ENCODE results near the gene PPP1R1C.

The PPP1R1C gene

DNA sequence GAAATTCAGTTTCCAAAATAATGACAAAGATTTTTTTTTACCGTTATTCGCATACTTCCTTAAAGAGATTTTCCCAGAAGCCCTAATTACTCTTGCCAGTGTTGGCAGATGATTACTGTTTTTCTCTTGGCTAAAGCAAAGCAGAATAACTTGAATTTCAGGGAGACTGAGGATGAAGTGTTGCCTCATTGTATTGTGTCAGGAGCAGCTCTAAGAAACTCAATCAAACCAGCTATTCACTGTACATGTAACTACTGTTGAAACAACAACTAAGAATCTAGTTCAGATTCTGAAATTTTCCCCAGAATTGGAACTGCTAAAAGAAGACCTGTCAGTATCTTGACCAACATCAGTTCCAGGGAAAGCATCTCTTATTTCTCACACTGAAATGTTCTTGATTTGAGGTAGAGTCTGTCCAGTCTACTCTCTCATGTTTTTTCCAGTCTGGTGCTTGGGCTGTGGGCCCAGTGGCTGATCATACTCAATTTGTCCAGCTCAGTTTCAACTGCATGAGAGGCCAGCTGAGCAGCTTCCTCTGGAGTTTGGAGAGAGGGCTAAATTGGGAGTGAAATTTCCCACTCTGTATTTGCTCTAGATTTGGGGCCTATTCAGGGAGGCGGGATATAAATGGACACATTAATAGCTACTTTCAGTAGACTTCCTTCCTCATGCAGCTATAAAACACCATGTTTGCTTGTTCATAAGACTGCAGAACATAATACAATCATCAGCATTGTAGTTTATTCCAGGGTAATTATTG lies 78.5 kb downstream of the PPP1R1C start:
- no peak overlapping the region for H3K4me3 Mint-ChIP-seq
- H3K9me3 Mint-ChIP-seq = no peaks in the 10 kb centered on the region
- no peak overlapping the region for H3K27ac Mint-ChIP-seq
- no peaks in the 10 kb centered on the region for H3K4me1 Mint-ChIP-seq
- H3K27me3 Mint-ChIP-seq = no peaks in the 10 kb centered on the region
- H3K36me3 Mint-ChIP-seq = no peaks in the 10 kb centered on the region

DNA sequence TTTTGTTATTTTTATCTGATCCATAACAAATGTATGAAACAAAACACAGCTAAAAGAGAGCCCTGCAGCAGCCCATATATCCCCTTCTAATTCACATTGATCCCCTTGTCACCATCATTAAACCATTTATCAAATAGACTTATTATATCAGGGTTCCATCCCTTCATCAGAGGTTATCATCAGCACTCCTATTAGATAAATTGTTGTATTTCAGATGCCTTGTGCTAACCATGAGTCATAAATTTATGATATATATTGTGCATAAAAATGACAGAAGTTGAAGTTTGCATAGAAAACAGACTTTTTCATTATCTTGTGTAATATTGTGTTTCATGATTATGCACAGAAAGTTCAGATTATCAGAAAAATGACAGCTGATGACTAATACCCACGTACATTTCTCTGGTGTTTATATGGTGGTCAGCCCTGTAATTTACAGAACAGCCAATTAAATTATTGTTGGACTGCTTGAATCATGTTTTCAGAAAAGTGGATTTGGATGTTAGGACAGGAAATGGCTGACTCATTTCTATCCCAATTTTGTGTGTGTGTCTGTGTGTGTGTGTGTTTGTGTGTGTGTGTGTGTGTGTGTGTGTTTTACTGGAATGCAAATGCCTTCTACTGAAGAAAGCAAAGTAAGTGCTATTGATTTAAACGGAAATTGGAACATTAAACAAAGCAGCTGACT lies 80.9 kb downstream of the PPP1R1C start:
- no peak overlapping the region for H3K4me3 Mint-ChIP-seq
- H3K27ac Mint-ChIP-seq = no peak overlapping the region
- H3K36me3 Mint-ChIP-seq = no peaks in the 10 kb centered on the region
- H3K4me1 Mint-ChIP-seq = no peaks in the 10 kb centered on the region
- H3K27me3 Mint-ChIP-seq = peaks cover 5% of the 10 kb centered on the region
- no peaks in the 10 kb centered on the region for H3K9me3 Mint-ChIP-seq

DNA sequence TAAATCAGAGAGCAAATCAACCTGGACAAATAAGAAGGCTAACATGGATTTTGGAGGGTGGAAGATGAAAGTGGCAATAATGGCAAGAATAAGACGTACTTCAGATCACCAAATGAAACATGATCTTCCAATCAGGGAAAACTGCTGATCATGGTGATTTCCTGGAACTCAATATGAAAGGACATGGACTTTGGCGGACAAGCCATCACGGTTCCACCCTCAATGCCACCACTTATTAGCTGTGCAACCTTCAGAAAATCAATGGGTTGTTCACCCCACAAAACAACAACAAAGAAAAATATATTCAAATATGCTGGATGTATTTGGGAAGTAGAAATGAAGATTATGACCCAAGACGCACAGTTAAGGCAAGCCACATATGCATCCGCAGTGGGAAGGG lies 81.7 kb downstream of the PPP1R1C start:
- no peaks in the 10 kb centered on the region for H3K9me3 Mint-ChIP-seq
- no peaks in the 10 kb centered on the region for H3K4me1 Mint-ChIP-seq
- H3K36me3 Mint-ChIP-seq = no peaks in the 10 kb centered on the region
- H3K4me3 Mint-ChIP-seq = no peak overlapping the region
- peaks cover 5% of the 10 kb centered on the region for H3K27me3 Mint-ChIP-seq
- H3K27ac Mint-ChIP-seq = no peak overlapping the region

DNA sequence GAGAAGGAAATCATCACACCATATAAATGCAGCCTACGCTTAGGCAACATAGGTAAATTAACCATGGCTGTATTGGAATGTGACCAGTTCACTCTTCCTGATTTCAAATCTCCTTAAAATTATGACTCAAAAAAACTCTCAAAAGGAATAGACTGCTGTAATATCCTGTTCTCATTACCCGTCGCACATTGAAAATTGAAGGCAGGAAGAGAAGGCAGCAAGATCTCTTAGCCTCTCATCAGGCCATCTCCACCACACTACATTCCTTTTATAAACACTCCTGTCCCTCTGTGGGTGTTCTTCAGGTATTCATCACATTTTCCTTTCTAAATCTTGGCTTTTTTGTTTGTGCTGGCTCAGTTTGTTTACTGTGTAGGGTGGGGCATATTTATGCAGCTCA lies 83.2 kb downstream of the PPP1R1C start:
- no peak overlapping the region for H3K4me3 Mint-ChIP-seq
- peaks cover 5% of the 10 kb centered on the region for H3K27me3 Mint-ChIP-seq
- H3K9me3 Mint-ChIP-seq = no peaks in the 10 kb centered on the region

DNA sequence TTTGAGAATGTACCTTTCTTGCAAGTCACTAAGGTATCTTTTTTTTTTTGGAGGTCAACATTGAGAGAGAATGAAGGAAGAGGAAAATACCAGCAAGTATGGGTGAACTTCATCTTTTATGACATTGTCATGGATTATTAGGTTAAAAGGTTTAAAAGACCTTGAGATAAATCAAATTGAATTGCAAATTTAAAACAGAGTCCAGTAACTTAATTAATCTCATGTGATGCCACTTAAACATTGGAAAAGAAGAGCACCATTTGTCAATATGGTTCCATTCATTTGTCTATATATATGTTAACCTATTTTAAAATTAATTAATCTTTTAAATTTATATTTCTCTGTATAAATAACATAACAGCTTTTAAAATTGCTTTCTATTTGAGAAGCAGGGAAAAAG lies 83.8 kb downstream of the PPP1R1C start:
- no peaks in the 10 kb centered on the region for H3K4me1 Mint-ChIP-seq
- H3K9me3 Mint-ChIP-seq = no peaks in the 10 kb centered on the region
- H3K27me3 Mint-ChIP-seq = peaks cover 5% of the 10 kb centered on the region
- no peaks in the 10 kb centered on the region for H3K36me3 Mint-ChIP-seq
- H3K27ac Mint-ChIP-seq = no peak overlapping the region
- H3K4me3 Mint-ChIP-seq = no peak overlapping the region

More for the DNA sequence above, 83.2 kb downstream of the PPP1R1C start:
- Mint-ChIP-seq H3K27ac (no peak overlapping the region), H3K36me3 (no peaks in the 10 kb centered on the region), H3K4me1 (no peaks in the 10 kb centered on the region)

DNA sequence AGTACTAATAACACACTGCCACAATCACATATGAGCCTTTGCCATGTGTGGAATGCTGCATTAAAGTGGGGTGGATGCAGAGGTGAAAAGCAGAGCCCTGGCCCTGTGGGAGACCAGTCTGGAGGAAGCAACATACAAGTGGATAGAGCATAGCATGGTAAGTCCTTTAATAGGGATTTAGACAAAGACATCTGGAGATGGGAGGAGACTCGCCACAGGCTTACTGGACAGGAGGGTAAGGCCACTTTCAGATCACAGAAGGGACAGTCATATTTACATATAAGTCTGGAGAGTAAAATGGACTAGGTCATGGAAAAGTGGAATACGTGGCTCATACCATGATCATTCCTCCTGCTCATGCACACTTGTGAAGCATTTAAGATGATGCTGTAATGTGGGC lies 84.3 kb downstream of the PPP1R1C start:
- no peaks in the 10 kb centered on the region for H3K36me3 Mint-ChIP-seq
- peaks cover 5% of the 10 kb centered on the region for H3K27me3 Mint-ChIP-seq
- H3K27ac Mint-ChIP-seq = no peak overlapping the region
- H3K4me3 Mint-ChIP-seq = no peak overlapping the region
- no peaks in the 10 kb centered on the region for H3K9me3 Mint-ChIP-seq
- no peaks in the 10 kb centered on the region for H3K4me1 Mint-ChIP-seq

DNA sequence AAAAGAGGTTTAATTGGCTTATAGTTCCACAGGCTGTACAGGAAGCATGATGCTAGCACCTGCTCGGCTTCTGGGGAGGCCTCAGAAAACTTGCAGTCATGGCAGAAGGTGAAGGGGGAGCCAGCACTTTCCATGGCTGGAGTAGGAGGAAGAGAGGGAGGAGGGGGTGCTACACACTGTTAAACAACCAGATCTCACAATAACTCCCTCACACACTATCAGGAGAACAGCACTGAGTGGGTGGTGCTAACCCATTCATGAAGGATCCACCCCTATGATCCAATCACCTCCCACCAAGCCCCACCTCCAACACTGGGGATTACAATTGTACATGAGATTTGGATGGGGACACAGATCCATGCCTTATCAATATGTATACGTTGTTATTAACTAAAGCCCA lies 85.1 kb downstream of the PPP1R1C start:
- Mint-ChIP-seq H3K36me3 (no peaks in the 10 kb centered on the region), H3K27ac (no peak overlapping the region), H3K4me3 (no peak overlapping the region), H3K4me1 (no peaks in the 10 kb centered on the region), H3K9me3 (no peaks in the 10 kb centered on the region), H3K27me3 (peaks cover 7% of the 10 kb centered on the region)

DNA sequence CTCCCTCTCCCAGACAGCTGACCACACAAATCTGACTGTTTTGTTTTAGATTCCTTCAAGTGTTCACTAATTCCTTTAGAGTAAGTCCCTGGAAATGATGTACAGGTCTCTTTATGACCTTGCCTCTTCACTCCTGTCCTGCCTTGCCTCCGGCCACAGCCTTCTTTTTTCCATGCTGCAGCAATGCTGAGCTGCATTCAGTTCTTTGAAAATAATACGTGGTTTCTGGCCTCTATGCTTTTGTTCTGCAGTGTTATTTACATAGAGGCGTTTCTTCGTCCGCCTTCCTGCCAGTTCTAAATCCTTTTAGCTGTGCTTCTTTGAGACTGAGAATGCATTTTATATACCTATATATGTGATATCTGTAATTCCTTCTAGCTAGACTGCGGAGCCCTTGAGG lies 87.2 kb downstream of the PPP1R1C start:
- no peaks in the 10 kb centered on the region for H3K4me1 Mint-ChIP-seq
- no peaks in the 10 kb centered on the region for H3K9me3 Mint-ChIP-seq
- peaks cover 7% of the 10 kb centered on the region for H3K27me3 Mint-ChIP-seq
- no peaks in the 10 kb centered on the region for H3K36me3 Mint-ChIP-seq
- no peak overlapping the region for H3K27ac Mint-ChIP-seq
- H3K4me3 Mint-ChIP-seq = no peak overlapping the region

DNA sequence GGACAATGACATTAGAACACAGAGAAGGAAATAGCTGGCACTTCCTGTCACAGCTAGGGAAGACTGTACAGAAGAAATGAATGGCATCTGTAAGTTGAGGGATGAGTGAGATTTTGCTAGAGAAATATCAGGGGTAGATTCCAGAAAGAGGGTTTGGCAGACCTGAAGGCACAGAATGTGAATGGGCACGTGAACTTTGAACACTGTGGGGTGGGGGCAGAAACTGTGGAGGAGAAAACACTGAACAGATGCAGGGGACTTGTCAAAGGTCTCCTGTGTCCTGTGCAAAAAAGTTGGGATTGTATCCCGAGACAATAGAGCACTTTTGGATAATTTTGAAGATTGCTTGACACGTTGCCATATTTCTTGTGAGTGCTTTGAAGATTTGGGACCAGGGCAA lies 88.0 kb downstream of the PPP1R1C start:
- no peak overlapping the region for H3K27ac Mint-ChIP-seq
- H3K9me3 Mint-ChIP-seq = no peaks in the 10 kb centered on the region
- H3K4me1 Mint-ChIP-seq = no peaks in the 10 kb centered on the region
- no peak overlapping the region for H3K4me3 Mint-ChIP-seq
- no peaks in the 10 kb centered on the region for H3K36me3 Mint-ChIP-seq
- H3K27me3 Mint-ChIP-seq = peaks cover 7% of the 10 kb centered on the region

DNA sequence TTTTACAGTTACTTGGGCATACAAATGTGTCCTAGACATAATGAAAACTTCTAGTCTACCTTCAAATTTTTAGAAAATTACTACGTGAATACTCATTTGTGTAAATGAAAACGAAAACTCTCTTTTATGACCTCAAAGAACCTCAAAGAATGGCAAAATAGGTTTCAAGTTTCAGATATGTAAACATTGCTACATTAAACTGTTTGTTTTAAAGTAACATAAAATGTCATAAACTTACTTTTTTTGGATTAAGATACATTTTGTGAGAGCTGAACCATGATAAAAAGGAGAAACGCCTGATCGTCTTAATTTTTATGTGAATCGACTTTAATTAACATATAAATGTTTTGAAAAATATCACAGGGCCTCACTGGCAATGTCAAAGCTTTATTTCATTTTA lies 91.4 kb downstream of the PPP1R1C start:
- H3K4me1 Mint-ChIP-seq = no peaks in the 10 kb centered on the region
- H3K36me3 Mint-ChIP-seq = no peaks in the 10 kb centered on the region
- no peak overlapping the region for H3K4me3 Mint-ChIP-seq
- no peak overlapping the region for H3K27ac Mint-ChIP-seq
- H3K27me3 Mint-ChIP-seq = peaks cover 2% of the 10 kb centered on the region
- no peaks in the 10 kb centered on the region for H3K9me3 Mint-ChIP-seq

DNA sequence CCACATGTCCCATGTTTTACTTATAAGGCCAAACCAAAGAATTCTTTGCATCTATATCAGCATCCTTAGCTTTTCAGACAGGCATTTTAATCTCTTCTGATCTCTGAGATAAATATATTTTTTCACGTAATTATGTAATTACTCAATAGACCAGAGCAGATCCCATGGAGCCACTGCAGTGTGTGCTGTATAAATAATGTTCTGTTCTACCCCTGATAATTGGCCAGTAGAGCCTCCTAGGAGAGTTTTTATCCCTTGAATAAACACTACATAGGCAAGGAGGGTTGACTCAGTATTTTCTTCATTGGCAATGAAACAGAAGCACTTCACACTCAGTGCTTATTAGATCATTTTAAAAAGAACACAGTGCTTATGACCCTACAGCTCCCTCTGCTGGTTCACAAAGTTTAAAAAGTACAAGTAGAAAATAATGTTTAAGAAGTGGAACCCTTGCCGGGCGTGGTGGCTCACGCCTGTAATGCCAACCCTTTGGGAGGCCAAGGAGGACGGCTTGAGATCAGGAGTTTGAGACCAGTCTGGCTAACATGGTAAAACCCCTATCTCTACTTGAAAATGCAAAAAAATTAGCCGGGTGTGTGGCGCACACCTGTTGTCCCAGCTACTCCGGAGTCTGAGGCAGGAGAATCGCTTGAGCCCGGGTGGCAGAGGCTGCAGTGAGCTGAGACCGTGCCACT lies 91.9 kb downstream of the PPP1R1C start:
- H3K9me3 Mint-ChIP-seq = no peaks in the 10 kb centered on the region
- H3K36me3 Mint-ChIP-seq = no peaks in the 10 kb centered on the region
- H3K27me3 Mint-ChIP-seq = peaks cover 2% of the 10 kb centered on the region
- H3K27ac Mint-ChIP-seq = no peak overlapping the region
- H3K4me3 Mint-ChIP-seq = no peak overlapping the region
- H3K4me1 Mint-ChIP-seq = no peaks in the 10 kb centered on the region

DNA sequence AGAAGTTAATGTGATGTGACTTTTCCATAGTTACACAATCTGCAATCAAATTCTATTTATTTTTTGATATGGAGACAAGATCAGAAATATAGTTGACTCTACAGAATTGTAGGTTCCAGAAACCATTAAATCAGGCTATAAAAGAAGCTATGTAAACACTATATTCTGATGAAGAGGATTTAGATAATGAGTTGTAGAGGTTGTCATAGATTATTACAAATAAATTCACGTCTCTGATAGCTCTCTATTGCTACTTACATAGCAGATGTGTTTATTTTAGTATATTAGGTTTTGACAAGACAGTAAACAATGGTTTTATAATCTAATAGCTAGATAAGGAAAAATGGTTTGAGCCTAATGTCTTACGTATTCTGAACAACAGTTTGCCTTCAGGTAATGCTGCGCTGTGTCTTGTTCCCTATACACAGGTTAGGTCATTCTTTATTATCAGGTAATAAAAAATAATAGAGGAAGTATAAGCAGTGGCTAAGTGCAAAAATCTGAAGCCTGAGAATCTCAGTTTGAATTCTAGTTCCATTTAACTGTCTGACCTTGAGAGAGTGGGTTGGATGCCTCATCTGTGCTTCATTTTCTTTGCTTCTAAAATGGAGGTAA lies 93.4 kb downstream of the PPP1R1C start:
- no peaks in the 10 kb centered on the region for H3K36me3 Mint-ChIP-seq
- H3K27me3 Mint-ChIP-seq = peaks cover 2% of the 10 kb centered on the region
- no peak overlapping the region for H3K4me3 Mint-ChIP-seq
- no peaks in the 10 kb centered on the region for H3K4me1 Mint-ChIP-seq
- no peaks in the 10 kb centered on the region for H3K9me3 Mint-ChIP-seq
- H3K27ac Mint-ChIP-seq = no peak overlapping the region

DNA sequence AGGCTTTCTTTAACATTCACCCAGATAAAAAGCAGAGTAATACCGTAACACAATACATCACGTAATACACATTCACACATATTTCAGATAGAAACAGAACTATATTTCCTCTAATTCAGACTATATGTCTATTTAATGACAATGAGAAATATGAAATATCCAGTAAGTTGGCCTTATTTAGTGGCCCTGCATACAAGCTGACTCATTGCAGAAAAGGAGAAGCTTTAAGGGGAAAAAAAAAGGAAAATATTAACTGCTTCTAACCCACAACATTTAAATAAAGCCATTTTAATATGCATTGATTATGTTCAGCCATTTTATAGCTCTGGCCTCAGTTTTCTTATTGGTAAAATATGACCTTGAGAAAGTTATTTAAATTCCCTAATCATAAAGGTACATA lies 94.8 kb downstream of the PPP1R1C start:
- Mint-ChIP-seq H3K27ac (no peak overlapping the region), H3K27me3 (peaks cover 5% of the 10 kb centered on the region), H3K4me3 (no peak overlapping the region), H3K9me3 (no peaks in the 10 kb centered on the region), H3K36me3 (no peaks in the 10 kb centered on the region), H3K4me1 (no peaks in the 10 kb centered on the region)

DNA sequence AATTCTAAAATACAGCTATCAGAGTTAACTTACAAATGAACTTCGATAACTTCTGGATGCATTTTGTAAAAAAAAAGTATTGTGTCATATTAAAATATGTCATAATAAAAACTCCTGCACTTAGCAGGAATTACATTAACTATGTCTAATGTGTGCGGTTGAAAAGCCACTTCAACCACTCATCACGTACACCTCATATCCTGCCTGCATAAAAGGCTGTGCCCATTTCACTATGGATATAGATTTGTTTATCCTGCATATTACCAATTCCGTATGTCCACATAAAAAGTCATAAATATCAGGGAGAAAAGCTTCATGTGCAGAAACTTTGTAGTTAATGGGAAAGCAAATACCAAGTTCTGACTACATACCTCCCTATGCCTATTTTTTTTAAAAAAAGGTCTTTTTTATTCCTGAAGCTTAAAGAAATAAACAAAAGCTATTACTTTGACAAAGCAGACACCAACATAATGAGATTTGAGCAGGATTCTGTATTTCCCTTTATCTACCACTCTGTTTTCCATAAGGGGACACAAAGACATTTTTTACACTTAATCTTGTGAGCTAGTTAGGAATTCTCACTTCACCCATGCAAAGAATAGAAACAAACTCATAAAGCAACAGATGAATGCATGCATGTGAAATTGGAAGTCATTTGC lies 96.1 kb downstream of the PPP1R1C start:
- Mint-ChIP-seq H3K4me1 (no peaks in the 10 kb centered on the region), H3K9me3 (no peaks in the 10 kb centered on the region), H3K27ac (no peak overlapping the region), H3K27me3 (peaks cover 6% of the 10 kb centered on the region), H3K36me3 (no peaks in the 10 kb centered on the region), H3K4me3 (no peak overlapping the region)

DNA sequence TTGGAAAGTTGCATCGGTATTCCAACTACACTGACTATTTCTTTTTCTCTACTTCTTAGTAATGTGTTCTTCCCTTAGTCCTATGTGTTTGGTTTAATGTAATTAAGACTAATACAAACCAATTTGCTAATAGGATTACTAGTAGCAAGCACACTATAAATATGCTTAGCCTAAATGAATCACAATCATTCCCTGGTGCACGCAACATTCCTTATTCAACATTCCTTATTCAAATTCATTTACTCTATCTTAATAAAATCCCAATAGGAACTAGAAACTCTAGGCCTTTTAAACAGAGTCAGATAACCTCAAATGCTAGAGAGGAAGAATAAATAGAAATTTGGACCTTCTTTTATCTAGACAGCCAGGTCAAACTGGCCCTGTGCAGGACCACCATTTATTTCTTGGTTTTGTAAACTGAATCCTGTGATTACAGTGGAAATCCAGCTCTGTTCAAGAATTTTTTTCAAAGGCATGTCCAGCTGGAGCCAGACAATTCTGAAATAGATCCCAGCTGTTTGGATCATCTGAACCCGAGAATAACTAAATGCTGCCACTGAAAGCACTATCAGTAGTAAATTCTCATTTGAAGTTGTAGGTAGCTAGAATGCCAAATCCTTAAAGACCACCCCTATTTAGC lies 103.1 kb downstream of the PPP1R1C start:
- Mint-ChIP-seq H3K27me3 (peaks cover 13% of the 10 kb centered on the region), H3K36me3 (no peaks in the 10 kb centered on the region), H3K9me3 (peaks cover 2% of the 10 kb centered on the region), H3K4me1 (no peaks in the 10 kb centered on the region), H3K4me3 (no peak overlapping the region), H3K27ac (no peak overlapping the region)
